Astrocyte of the spinal cord (primary cell): ENCODE measurements around the gene RSAD1.

Source experiments
- DNase-seq: peaks from one replicate; pipeline ENCODE4 v3.0.0; 2011; ENCODE audit warnings: low read depth, low spot score
- H3K4me3 ChIP-seq: 2 replicates; pipeline ENCODE4 v1.5.1; 2011; ENCODE audit warnings: low read depth, mild to moderate bottlenecking, low read length, moderate library complexity
- CTCF ChIP-seq: IDR thresholded peaks from 2 replicates; pipeline ENCODE4 v1.5.1; 2012; ENCODE audit warnings: low read depth, mild to moderate bottlenecking, low read length, inconsistent platforms
- in situ Hi-C: cut with HindIII; loops from 2 replicates; pipeline ENCODE4 v1.10.0; 2017; ENCODE audit warnings: low sequenced_read_pairs

The RSAD1 gene

GRCh38 chr17:50440172-50440837 is 38.4 kb upstream of the RSAD1 start:
- DNase-seq: no peak
- no peak overlapping the region for H3K4me3 ChIP-seq
- in situ Hi-C loops: no loop called here
- TF ChIP-seq CTCF: no peak

DNA sequence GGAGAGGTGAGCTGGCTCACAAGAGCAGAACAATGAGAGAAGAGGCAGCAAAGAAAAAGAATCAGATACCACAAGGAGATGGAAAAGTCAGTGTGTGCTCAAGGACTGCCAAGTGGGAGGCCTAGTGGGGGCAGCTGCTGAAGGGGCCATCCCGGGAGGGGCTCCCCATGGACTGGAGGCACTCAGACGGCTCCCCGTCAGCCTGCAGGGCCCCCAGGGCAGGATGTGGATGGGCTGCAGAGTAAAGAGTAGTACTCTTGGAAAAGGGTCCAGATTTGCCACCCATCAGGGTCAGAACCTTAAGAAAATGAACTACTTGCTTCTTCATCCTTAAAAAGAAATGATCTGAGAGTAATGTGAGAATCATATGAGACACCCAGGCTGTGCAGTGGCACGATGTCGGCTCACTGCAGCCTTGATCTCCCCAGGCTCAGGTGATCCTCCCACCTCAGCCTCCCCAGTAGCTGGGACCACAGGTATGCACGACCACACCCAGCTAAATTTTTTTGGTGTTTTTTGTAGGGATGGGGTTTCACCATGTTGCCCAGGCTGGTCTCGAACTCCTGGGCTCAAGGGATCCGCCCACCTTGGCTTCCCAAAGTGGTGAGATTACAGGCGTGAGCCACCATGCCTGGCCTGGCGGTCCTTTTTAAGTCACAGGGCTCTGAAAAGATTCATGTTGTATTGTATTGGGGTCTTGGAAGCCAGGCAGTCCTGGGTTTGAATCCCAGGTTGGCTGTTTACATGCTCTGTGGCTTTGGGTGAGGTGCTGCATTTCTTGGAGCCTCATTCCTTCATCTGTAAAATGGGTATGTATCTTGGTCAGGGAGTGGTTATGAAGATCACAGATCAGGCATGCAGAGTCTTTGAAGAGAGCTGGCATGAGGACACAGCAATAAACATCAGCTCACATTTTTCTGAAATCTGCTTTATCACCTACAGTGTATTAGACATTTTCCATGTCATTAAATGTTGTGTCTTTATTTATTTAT is 37.5 kb upstream of the RSAD1 start:
- H3K4me3 ChIP-seq: no peak overlapping the region
- in situ Hi-C loops: no loop called here
- DNase-seq: no peak
- TF ChIP-seq CTCF: no peak

- DNase-seq: no peak
- no peak overlapping the region for H3K4me3 ChIP-seq
- in situ Hi-C loops: no loop called here
- TF ChIP-seq CTCF: no peak
These were observed 35.1 kb upstream of the RSAD1 start for GRCh38 chr17:50443505-50443974.

DNA sequence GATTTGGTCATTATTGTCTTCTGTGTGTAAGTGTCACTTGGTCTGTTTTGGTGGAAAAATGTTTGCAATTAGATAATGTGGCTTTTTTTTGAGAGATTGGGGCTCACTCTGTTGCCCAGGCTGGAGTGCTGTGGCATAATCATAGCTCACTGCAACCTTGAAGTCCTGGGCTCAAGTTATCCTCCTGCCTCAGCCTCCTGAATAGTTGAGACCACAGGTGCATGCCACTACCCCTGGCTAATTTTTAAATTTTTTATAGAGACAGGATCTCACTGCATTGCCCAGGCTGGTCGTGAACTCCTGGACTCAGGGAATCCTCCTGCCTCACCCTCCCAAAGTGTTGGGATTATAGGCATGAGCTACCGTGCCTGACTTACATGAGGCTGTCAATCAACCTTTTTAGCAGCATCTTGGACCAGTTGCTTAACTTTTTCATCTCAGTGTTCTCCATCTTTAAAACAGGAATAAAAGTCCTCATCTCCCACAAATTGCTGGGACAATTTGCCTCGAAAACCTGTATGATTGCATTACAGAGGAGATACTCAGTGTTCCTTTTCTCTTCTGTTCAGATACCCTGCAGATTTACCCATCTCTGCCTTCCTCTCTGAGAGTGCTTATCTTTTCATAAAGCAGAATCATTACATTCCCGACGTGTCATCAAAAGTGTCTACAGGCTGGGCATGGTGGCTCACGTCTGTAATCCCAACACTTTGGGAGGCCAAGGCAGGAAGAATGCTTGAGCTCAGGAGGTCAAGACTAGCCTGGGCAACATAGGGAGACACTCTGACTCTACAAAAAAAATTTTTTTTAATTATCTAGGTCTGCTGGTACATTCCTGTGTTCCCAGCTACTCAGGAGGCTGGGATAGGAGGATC is 33.6 kb upstream of the RSAD1 start:
- TF ChIP-seq CTCF: no peak
- in situ Hi-C loops: no loop called here
- no peak for DNase-seq
- H3K4me3 ChIP-seq: no peak overlapping the region

DNA sequence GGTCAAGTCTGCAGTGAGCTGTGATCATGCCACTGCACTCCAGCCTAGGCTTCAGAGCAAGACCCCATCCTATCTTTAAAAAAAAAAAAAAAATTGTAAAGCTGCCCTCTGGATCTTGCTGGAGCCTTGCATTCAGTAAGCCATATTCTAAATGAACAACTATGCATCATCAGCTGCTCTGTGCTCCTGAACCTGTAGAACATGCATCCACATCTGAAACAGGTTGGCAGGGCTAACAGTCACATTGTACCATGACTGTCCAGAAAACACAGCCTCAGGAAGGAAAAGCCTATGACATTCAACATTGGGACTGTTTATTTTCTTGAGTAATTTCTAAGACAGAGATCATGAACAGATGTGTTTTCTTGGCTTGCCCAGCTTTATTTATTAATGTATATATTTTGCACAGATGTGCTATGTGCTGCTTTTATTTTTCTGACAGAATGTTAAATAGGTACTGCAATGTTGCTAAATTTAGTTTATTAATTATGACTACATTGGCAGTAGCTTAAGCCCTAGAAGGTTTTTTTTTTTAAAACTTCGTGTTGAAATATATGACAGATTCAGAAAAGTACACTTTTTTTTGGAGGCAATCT is 32.8 kb upstream of the RSAD1 start:
- no peak overlapping the region for H3K4me3 ChIP-seq
- in situ Hi-C loops: no loop called here
- TF ChIP-seq CTCF: no peak

More for the DNA sequence above, 32.8 kb upstream of the RSAD1 start:
- no peak for DNase-seq
